Heart right ventricle (tissue), 16 donors: ENCODE measurements around the gene CDC42BPG. TPM values are rescaled to one million over a fixed set of nuclear protein-coding genes. Genes with fewer than 3 reads are reported as not detected.

Source experiments
- ATAC-seq, 8 donors: fragments of 200-7000 bp; cut with Tn5 transposase; one replicate each; pipeline ENCODE4 v1.9.1; 2020; ENCODE audit warnings: mild to moderate bottlenecking in 8 of 8, moderate library complexity in 8 of 8, moderate number of reproducible peaks in 1 of 8
- DNase-seq, 2 donors: peaks; one replicate each; pipeline ENCODE4 v3.0.0-alpha.2; 2020
- H3K27ac ChIP-seq, 10 donors: fragments of 200-600 bp; sonication (generic) in 2 of 10; one replicate each; pipeline versions ENCODE4 v1.5.0 to v1.8.0; 2020 to 2022; ENCODE audit warnings: mild to moderate bottlenecking in 3 of 10
- H3K27me3 ChIP-seq, 7 donors: fragments of 200-600 bp; one replicate each; pipeline ENCODE4 v1.8.0; 2021 to 2022; ENCODE audit warnings: mild to moderate bottlenecking in 2 of 7
- H3K36me3 ChIP-seq, 9 donors: fragments of 200-600 bp; sonication (generic) in 1 of 9; one replicate each; pipeline versions ENCODE4 v1.5.0 to v1.8.0; 2020 to 2022; ENCODE audit warnings: mild to moderate bottlenecking in 2 of 9
- H3K4me1 ChIP-seq, 9 donors: fragments of 200-600 bp; sonication (generic) in 1 of 9; one replicate each; pipeline versions ENCODE4 v1.5.0 to v1.8.0; 2020 to 2022; ENCODE audit warnings: mild to moderate bottlenecking in 4 of 9
- H3K4me3 ChIP-seq, 10 donors: fragments of 200-600 bp; sonication (generic) in 2 of 10; one replicate each; pipeline versions ENCODE4 v1.5.0 to v1.8.0; 2020 to 2022; ENCODE audit warnings: mild to moderate bottlenecking in 7 of 10, moderate library complexity in 2 of 10
- H3K9me3 ChIP-seq, 11 donors: fragments of 200-600 bp in 10 of 11; sonication (generic) in 2 of 11; one replicate each; pipeline versions ENCODE4 v1.5.0 to v1.8.0; 2013 to 2022; ENCODE audit warnings: mild to moderate bottlenecking in 2 of 11, control low read depth in 1 of 11, moderate library complexity in 1 of 11
- WGBS, 2 donors: extraction: QIAGEN DNeasy Blood & Tissue Kit; methylation state at CpG; one replicate each; pipeline ENCODE4 v1.1.7; 2013; ENCODE audit warnings: inconsistent platforms in 1 of 2; 5-methylcytosine and 5-hydroxymethylcytosine counted together
- intact Hi-C, 10 donors: fragments of 100-400 bp; cut with DNase I; formaldehyde crosslinking; loops; one replicate each; pipeline versions ENCODE4 v1.11.1 to v1.14.2; 2022
- polyA plus RNA-seq, 2 donors: library from polyadenylated mRNA; stranded (reverse); fragments of 200-250 nt; gene quantifications; one replicate each; pipeline ENCODE4 v1.2.3, GENCODE V29; 2013
- total RNA-seq, 10 donors: library from RNA; stranded (reverse); fragmentation: NEBNext Ultra II Directional in 3 of 10; extraction: Animal tissue kit (Norgen Biotek cat#: 25700) in 3 of 10; gene quantifications; one replicate each; pipeline versions ENCODE4 v1.2.1 to v1.2.4, GENCODE V29; 2021 to 2023
- TF ChIP-seq, protein P1 (sequence below), 9 donors: fragments of 200-600 bp; sonication (generic) in 2 of 9; IDR thresholded peaks; one replicate each; pipeline versions ENCODE4 v1.5.0 to v1.8.0; 2021 to 2022; ENCODE audit warnings: antibody characterized with exemption in 9 of 9, mild to moderate bottlenecking in 5 of 9, moderate library complexity in 1 of 9
- donor health status: Arrhythmogenic right ventricular cardiomyopathy.
- donor health status: ischemic (EF 13 %, LVEDD 7.1; RV severe dilation, severe dysfunction).
- donor health status: healthy with polysubstance abuse.
- donor health status: DM: no; HTN: yes; CAD: no.
- donor health status: DM: no; HTN: no; CAD: no.
- donor health status: ischemic (EF 25% LVEDD 6.9; RV normal size, moderate dysfunction).
- donor health status: ischemic (EF 25% LVEDD 5.7; RV mildly dilated, moderate dysfunction).
- donor health status: healthy.
- donor health status: DM: yes; HTN: yes; CAD: no.
- donor health status: Ischemic cardiomyopathy.
- donor health status: ischemic (EF 35%, LVEDD 5.7; RV mildly dilated, moderate dysfunction).
- donor health status: nonischemic (EF 11% LVEDD 7.7; RV severe dilation, severe dysfunction).
- donor health status: DM: yes; HTN: yes; CAD: no.
- donor health status: PGD.
- donor health status: ischemic (EF 29% LVEDD 5.4; RV normal size, mild dysfunction).
- donor health status: nonischemic (EF 23%, LVEDD 6.1; RV moderate dilation, normal function).

CDC42BPG gene
- total and polyA plus RNA-seq, 12 donors: 0.04 to 1.3 (median 0.27) TPM

DNA sequence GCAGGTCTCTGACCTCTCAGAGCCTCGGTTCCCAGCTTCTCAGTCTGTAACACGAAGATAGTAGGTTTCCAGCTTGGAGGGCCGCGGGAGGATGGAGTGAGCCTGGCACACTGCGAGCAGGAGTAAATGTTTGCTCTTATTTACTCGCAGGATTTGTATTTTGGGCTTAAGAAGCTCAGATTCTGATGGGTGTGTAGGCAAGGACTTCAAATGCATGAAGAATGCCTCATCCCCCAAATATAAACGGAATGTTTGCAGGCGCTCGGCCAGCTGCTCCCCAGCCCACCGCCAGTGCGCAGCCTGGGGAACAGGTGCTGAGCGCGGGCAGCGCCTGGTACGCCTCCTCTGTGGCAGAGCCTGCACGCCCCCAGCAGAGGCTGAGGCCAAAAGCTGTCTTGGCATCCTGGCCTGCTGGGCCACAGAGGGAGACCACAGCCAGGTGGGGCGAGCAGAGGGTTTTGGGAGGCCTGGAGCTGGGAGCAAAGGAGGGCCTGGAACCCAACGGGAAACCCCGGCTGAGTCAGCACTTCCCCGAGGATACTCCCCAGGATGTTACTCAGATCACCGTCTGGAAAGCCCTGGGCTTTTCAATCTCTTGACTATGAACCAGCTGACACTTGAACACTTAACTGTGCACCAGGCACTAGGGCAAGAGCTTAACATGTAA, 24.6 kb upstream of the CDC42BPG start:
- TF ChIP-seq, protein P1, sequence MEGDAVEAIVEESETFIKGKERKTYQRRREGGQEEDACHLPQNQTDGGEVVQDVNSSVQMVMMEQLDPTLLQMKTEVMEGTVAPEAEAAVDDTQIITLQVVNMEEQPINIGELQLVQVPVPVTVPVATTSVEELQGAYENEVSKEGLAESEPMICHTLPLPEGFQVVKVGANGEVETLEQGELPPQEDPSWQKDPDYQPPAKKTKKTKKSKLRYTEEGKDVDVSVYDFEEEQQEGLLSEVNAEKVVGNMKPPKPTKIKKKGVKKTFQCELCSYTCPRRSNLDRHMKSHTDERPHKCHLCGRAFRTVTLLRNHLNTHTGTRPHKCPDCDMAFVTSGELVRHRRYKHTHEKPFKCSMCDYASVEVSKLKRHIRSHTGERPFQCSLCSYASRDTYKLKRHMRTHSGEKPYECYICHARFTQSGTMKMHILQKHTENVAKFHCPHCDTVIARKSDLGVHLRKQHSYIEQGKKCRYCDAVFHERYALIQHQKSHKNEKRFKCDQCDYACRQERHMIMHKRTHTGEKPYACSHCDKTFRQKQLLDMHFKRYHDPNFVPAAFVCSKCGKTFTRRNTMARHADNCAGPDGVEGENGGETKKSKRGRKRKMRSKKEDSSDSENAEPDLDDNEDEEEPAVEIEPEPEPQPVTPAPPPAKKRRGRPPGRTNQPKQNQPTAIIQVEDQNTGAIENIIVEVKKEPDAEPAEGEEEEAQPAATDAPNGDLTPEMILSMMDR (IDR thresholded peaks at IDR 0.05): no peak
- 43 to 50% methylated on average over 21 of the region's 21 CpGs for WGBS, 2 donors
- Histone ChIP-seq H3K27me3 (no peaks in the 10 kb centered on the region), H3K4me1 (peaks cover 56 to 98% (median 94%) of the 10 kb centered on the region in 9 donors), H3K36me3 (peaks cover 3 to 76% (median 10%) of the 10 kb centered on the region in 9 donors), H3K27ac (peak overlapping the region; percentile 57 to 96 (median 86)), H3K9me3 (no peaks in the 10 kb centered on the region), H3K4me3 (peak overlapping the region in 3 of 10 donors; percentile 10 to 44 (median 35))
- intact Hi-C loops: no loop called here
- peak in 1 of 2 donors; percentile 61 for DNase-seq
- peak in 7 of 8 donors; percentile 27 to 66 (median 42) for ATAC-seq

DNA sequence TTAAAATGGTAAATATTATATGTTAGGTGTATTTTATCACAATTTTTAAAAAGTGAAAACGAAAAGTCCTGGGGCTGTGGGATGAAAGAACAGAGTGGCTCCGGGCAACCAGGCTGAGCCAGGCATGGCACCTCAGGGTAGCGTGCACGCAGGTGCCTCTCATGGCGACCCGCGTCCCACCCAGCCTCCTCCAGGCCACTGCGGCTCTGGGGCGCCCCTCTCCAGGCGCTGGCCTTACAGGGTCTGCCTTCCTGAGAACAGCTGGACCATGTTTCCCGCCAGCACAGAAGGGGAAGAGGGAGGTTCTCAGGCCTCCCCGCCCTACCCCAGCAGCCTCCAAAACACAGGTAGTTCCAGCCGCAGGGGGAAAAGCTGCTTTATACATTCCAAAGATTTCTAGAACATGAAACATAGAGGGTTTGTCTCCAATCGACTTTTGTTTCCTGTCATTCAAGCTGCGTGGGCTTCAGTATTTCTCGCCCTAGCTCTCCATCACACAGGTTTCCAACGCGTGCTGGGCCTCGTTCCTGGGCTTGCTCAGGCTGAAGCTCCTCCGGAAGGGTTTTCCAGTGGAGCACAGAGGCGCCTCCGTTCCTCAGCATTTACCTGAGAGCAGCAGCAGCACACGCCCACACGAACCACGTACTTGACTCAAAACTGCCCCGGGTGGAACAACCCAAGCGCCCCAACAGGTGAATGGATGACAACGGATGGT, 23.5 kb upstream of the CDC42BPG start:
- H3K27me3 ChIP-seq: no peaks in the 10 kb centered on the region
- 77 to 79% methylated on average over 28 of the region's 28 CpGs for WGBS, 2 donors
- H3K9me3 ChIP-seq: no peaks in the 10 kb centered on the region
- H3K4me1 ChIP-seq: peaks cover 67 to 100% (median 98%) of the 10 kb centered on the region in 9 donors
- intact Hi-C loops: no loop called here
- DNase-seq (no peak), ATAC-seq (no peak)
- peaks cover 0 to 64% (median 4%) of the 10 kb centered on the region in 9 donors for H3K36me3 ChIP-seq
- H3K4me3 ChIP-seq: peak overlapping the region in 1 of 10 donors; percentile 6
- TF ChIP-seq, protein P1 (IDR thresholded peaks at IDR 0.05): no peak
- H3K27ac ChIP-seq: peak overlapping the region in 9 of 10 donors; percentile 29 to 96 (median 85)

DNA sequence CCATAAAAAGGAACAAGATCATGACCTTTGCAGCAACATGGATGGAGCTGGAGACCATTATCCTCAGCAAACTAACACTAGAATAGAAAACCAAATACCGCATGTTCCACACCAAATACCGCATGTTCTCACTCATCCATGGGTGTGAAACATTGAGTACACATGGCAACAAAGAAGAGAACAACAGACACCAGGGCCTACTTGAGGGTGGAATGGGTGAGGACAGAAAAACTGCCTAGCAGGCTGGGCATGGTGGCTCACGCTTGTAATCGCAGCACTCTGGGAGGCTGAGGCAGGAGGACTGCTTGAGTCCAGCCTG, 21.7 kb upstream of the CDC42BPG start:
- WGBS, 2 donors: 91 to 95% methylated on average over 4 of the region's 4 CpGs
- ATAC-seq (no peak), DNase-seq (no peak)
- H3K4me3 ChIP-seq: no peak overlapping the region
- TF ChIP-seq, protein P1 (IDR thresholded peaks at IDR 0.05): no peak
- H3K27me3 ChIP-seq: no peaks in the 10 kb centered on the region
- peak overlapping the region in 9 of 10 donors; percentile 86 to 96 (median 94) for H3K27ac ChIP-seq
- intact Hi-C loops: no loop called here
- H3K36me3 ChIP-seq: peaks cover 0 to 47% (median 0%) of the 10 kb centered on the region in 9 donors
- H3K9me3 ChIP-seq: no peaks in the 10 kb centered on the region
- peaks cover 67 to 100% (median 98%) of the 10 kb centered on the region in 9 donors for H3K4me1 ChIP-seq

DNA sequence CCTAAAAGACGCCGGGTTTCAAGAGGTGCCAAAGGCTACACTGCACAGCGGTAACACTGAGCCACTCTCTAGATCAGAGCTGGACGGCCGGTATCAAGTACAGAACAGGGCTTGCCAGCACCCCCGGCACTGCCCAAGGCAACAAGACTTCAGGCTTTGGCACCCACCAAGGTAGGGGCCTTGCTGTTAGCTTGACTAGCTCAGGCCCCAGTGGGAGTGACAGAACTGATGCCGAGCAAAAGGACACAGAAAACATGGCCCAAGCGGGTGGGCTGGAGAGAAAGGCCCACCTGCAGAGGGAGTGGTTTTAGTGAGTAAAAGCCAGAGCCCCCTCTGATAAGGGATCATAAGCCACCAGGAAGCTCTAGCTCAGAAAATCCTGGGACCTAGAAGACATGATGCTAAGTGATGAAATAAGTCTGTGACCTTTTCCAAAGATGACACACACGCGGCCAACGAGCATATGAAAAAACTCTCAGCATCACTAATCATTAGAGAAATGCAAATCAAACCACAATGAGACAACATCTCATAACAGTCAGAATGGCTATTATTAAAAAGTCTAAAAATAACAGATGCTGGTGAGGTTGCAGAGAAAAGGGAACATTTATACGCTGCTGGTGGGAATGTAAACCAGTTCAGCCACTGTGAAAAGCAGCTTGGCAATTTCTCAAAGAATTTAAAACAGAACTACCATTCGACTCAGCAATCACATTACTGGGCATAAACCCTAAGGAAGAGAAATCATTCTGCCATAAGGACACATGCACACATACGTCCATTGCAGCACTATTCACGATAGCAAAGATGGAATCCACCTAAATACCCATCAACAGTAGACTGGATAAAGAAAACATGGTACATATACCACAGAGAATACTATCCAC, 21.1 kb upstream of the CDC42BPG start:
- intact Hi-C loops: no loop called here
- Histone ChIP-seq H3K27ac (peak overlapping the region; percentile 76 to 96 (median 94)), H3K27me3 (no peaks in the 10 kb centered on the region), H3K4me1 (peaks cover 61 to 100% (median 95%) of the 10 kb centered on the region in 9 donors), H3K36me3 (peaks cover 0 to 41% (median 0%) of the 10 kb centered on the region in 9 donors), H3K4me3 (peak overlapping the region in 7 of 10 donors; percentile 0 to 36 (median 21)), H3K9me3 (no peaks in the 10 kb centered on the region)
- DNase-seq: no peak
- 51 to 56% methylated on average over 15 of the region's 15 CpGs for WGBS, 2 donors
- ATAC-seq: peak in 4 of 8 donors; percentile 4 to 26 (median 6)
- TF ChIP-seq, protein P1 (IDR thresholded peaks at IDR 0.05): no peak
